Adrenal gland (tissue), 5 donors: ENCODE results near the gene NPTXR.

ENCODE experiments used
- CTCF ChIP-seq, 6 experiments: fragments of 450-650 bp in 4 of 6; fragments of 200-600 bp in 2 of 6; sonication (generic) in 1 of 6; IDR thresholded peaks; 1 replicate in 5 of 6; 2 replicates in 1 of 6; pipeline versions ENCODE4 v1.5.1 to v1.8.0; 2016 to 2021; ENCODE audit warnings: antibody characterized with exemption in 6 of 6, mild to moderate bottlenecking in 2 of 6, moderate library complexity in 1 of 6
- POLR2A ChIP-seq, 2 donors: fragments of 450-650 bp; IDR thresholded peaks; one replicate each; pipeline ENCODE4 v1.6.1; 2017; ENCODE audit warnings: antibody characterized with exemption in 2 of 2, mild to moderate bottlenecking in 2 of 2, moderate library complexity in 1 of 2
- donor health status: DM: no; HTN: no; CAD: no.

GRCh38 chr22:38839686-38840085 lies 4.1 kb downstream of the NPTXR start:
- TF ChIP-seq CTCF (IDR thresholded peaks at IDR 0.05) = no peak
- no peak for TF ChIP-seq POLR2A (IDR thresholded peaks at IDR 0.05)
